ENCODE measurements around the gene DNAJC1. TPM values are rescaled to one million over a fixed set of nuclear protein-coding genes. Genes with fewer than 3 reads are reported as not detected.

DNAJC1 gene
- total RNA-seq, 2 experiments from 2014 or later, result 16.8 to 19.3 TPM

- Mint-ChIP-seq H3K36me3 (ENCODE audit: low read depth) (peaks cover 67% of the 10 kb centered on the region), H3K27ac (no peak overlapping the region), H3K4me3 (no peak overlapping the region), H3K9me3 (peaks cover 20% of the 10 kb centered on the region), H3K27me3 (no peaks in the 10 kb centered on the region), H3K4me1 (ENCODE audit: low read depth) (no peaks in the 10 kb centered on the region)
- TF ChIP-seq CTCF (IDR thresholded peaks at IDR 0.05), result no peak
- ChIA-PET POLR2A (no interaction called here), CTCF (no interaction called here)
- H3K27me3 ChIP-seq (ENCODE audit: control insufficient read depth in 1 of 2, insufficient read depth in 2 of 2, low read length in 2 of 2), result no peaks in the 10 kb centered on the region
- no peak overlapping the region for H3K4me3 ChIP-seq (ENCODE audit: low read length)
- H3K36me3 ChIP-seq (ENCODE audit: insufficient read depth, low read length), result no peaks in the 10 kb centered on the region
- no peaks in the 10 kb centered on the region for H3K4me1 ChIP-seq (ENCODE audit: insufficient read depth, low read length)
- peaks cover 20 to 50% of the 10 kb centered on the region in 2 experiments for H3K9me3 ChIP-seq (ENCODE audit: control insufficient read depth in 1 of 2, insufficient read depth in 1 of 2, low read length in 2 of 2)
- no peak overlapping the region for H3K27ac ChIP-seq (ENCODE audit: low read depth in 1 of 2, low read length in 2 of 2)
- no peak for ATAC-seq (ENCODE audit: poor library complexity)
- intact Hi-C loops (cut with DNase I, micrococcal nuclease), result no loop called here
- no peak for DNase-seq
Observed at GRCh38 chr10:21826725-21827124, 176.8 kb downstream of the DNAJC1 start.

- TF ChIP-seq CTCF (IDR thresholded peaks at IDR 0.05), result no peak
- H3K27me3 ChIP-seq (ENCODE audit: control insufficient read depth in 1 of 2, insufficient read depth in 2 of 2, low read length in 2 of 2), result no peaks in the 10 kb centered on the region
- peaks cover 60% of the 10 kb centered on the region for H3K36me3 Mint-ChIP-seq (ENCODE audit: low read depth)
- no peaks in the 10 kb centered on the region for H3K4me1 ChIP-seq (ENCODE audit: insufficient read depth, low read length)
- H3K36me3 ChIP-seq (ENCODE audit: insufficient read depth, low read length), result no peaks in the 10 kb centered on the region
- no peaks in the 10 kb centered on the region for H3K4me1 Mint-ChIP-seq (ENCODE audit: low read depth)
- peaks cover 14 to 39% of the 10 kb centered on the region in 2 experiments for H3K9me3 ChIP-seq (ENCODE audit: control insufficient read depth in 1 of 2, insufficient read depth in 1 of 2, low read length in 2 of 2)
- ATAC-seq (ENCODE audit: poor library complexity) (no peak), DNase-seq (no peak)
- no peak overlapping the region for H3K27ac ChIP-seq (ENCODE audit: low read depth in 1 of 2, low read length in 2 of 2)
- ChIA-PET CTCF (no interaction called here), POLR2A (no interaction called here)
- no peak overlapping the region for H3K4me3 Mint-ChIP-seq
- H3K27me3 Mint-ChIP-seq, result no peaks in the 10 kb centered on the region
- no peak overlapping the region for H3K4me3 ChIP-seq (ENCODE audit: low read length)
- peaks cover 17% of the 10 kb centered on the region for H3K9me3 Mint-ChIP-seq
- no peak overlapping the region for H3K27ac Mint-ChIP-seq
- intact Hi-C loops (cut with DNase I, micrococcal nuclease), result no loop called here
Observed at GRCh38 chr10:21825345-21825744, 178.2 kb downstream of the DNAJC1 start.

GRCh38 chr10:21824409-21824808 is 179.1 kb downstream of the DNAJC1 start:
- Histone ChIP-seq H3K27me3 (ENCODE audit: control insufficient read depth in 1 of 2, insufficient read depth in 2 of 2, low read length in 2 of 2) (no peaks in the 10 kb centered on the region), H3K27ac (ENCODE audit: low read depth in 1 of 2, low read length in 2 of 2) (no peak overlapping the region), H3K4me1 (ENCODE audit: insufficient read depth, low read length) (no peaks in the 10 kb centered on the region), H3K4me3 (ENCODE audit: low read length) (no peak overlapping the region), H3K36me3 (ENCODE audit: insufficient read depth, low read length) (no peaks in the 10 kb centered on the region), H3K9me3 (ENCODE audit: control insufficient read depth in 1 of 2, insufficient read depth in 1 of 2, low read length in 2 of 2) (peaks cover 11 to 30% of the 10 kb centered on the region in 2 experiments)
- Mint-ChIP-seq H3K4me1 (ENCODE audit: low read depth) (no peaks in the 10 kb centered on the region), H3K36me3 (ENCODE audit: low read depth) (peaks cover 51% of the 10 kb centered on the region), H3K4me3 (no peak overlapping the region), H3K27me3 (no peaks in the 10 kb centered on the region), H3K9me3 (peaks cover 15% of the 10 kb centered on the region), H3K27ac (no peak overlapping the region)
- DNase-seq (no peak), ATAC-seq (ENCODE audit: poor library complexity) (no peak)
- TF ChIP-seq CTCF (IDR thresholded peaks at IDR 0.05), result no peak
- ChIA-PET CTCF (no interaction called here), POLR2A (no interaction called here)
- intact Hi-C loops (cut with DNase I, micrococcal nuclease), result no loop called here

Measured in CD4-positive, alpha-beta T cell (primary cell).